NCI-H146 treated with DMSO at 0.1 percent for 48 hours (cell line): ENCODE data around the gene MADCAM1.
A peak's percentile ranks its signal among the peaks of the same experiment; 100 is the strongest.

Experiments used
- DNase-seq: peaks from one replicate; lab custom pipeline; 2025; ENCODE audit not compliant: unreplicated experiment; lab: John Stamatoyannopoulos, UW

Gene MADCAM1

GRCh38 chr19:531009-531752 is 34.9 kb downstream of the MADCAM1 start:
- peak; percentile 38 for DNase-seq

- DNase-seq: no peak
Measured at GRCh38 chr19:531753-532560, 35.7 kb downstream of the MADCAM1 start, which contains the start of gene CDC34. CDC34 (plus strand) TSS chr19:531760; CDS start chr19:531932, 172 bp downstream.

GRCh38 chr19:532561-533363 is 36.5 kb downstream of the MADCAM1 start:
- no peak for DNase-seq

- no peak for DNase-seq
Measured at GRCh38 chr19:533364-534058, 37.2 kb downstream of the MADCAM1 start.

- no peak for DNase-seq
Measured at GRCh38 chr19:534088-534487, 37.8 kb downstream of the MADCAM1 start.

- DNase-seq: no peak
Measured at GRCh38 chr19:535017-535835, 38.9 kb downstream of the MADCAM1 start.

GRCh38 chr19:536031-536880 is 40.0 kb downstream of the MADCAM1 start:
- DNase-seq: no peak

- DNase-seq: no peak
Measured at GRCh38 chr19:536881-537404, 40.7 kb downstream of the MADCAM1 start.

GRCh38 chr19:538641-539428 is 42.5 kb downstream of the MADCAM1 start:
- no peak for DNase-seq

- DNase-seq: no peak
Measured at GRCh38 chr19:539429-540030, 43.2 kb downstream of the MADCAM1 start.

- DNase-seq: no peak
Measured at GRCh38 chr19:540867-541637, 44.8 kb downstream of the MADCAM1 start.

- DNase-seq: no peak
Measured at GRCh38 chr19:541699-542098, 45.4 kb downstream of the MADCAM1 start.

GRCh38 chr19:542173-542866 is 46.0 kb downstream of the MADCAM1 start:
- no peak for DNase-seq

GRCh38 chr19:543910-544608 is 47.8 kb downstream of the MADCAM1 start, which contains the start of gene GZMM:
GZMM (plus strand) TSS chr19:544053; CDS start chr19:544072, 19 bp downstream.
- DNase-seq: no peak

- DNase-seq: no peak
Measured at GRCh38 chr19:547117-547516, 50.8 kb downstream of the MADCAM1 start.
